A549 treated with AZD9567 at 1 μM for 4 hours (cell line): ENCODE data around the gene GPR52. TPM values are rescaled to one million over a fixed set of nuclear protein-coding genes. Genes with fewer than 3 reads are reported as not detected.

ENCODE experiments used
- total RNA-seq: library from RNA; stranded (reverse); fragments of 200-300 nt; extraction: Qiagen RNA extraction; gene quantifications from 5 replicates; pipeline ENCODE4 v1.2.3, GENCODE V29; 2022; ENCODE audit not compliant: insufficient read depth

GPR52 gene
- 0.09 TPM in 1 of 5 replicates, not detected in the others for total RNA-seq

GRCh38 chr1:174447866-174448530 is at the start of gene GPR52:
Gene GPR52, plus strand, starts transcription at chr1:174447964. Its CDS starts 148 bp downstream, at chr1:174448112.

